ENCODE results near the gene MACROD2.

MACROD2 gene

DNA sequence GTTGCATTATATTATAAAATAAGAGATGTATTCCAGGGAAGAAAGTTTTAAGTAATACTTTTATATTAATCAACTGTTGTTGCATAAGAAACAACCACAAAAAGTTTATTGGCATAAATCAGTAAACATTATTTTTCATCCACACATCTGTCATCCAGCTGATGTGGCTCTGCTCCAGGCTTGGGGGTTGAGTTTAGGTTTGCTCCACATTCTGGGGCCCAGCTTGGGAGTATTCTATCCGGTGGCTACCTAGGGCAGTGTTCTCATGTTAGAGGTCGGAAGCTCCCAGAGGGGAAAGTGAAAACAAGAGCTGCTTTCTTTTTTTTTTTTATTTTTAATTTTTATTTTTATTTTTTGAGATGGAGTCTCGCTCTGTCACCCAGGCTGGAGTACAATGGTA lies 1070.5 kb downstream of the MACROD2 start:
- DNase-seq (ENCODE audit: low spot score) (no peak), FAIRE-seq (no peak)

DNA sequence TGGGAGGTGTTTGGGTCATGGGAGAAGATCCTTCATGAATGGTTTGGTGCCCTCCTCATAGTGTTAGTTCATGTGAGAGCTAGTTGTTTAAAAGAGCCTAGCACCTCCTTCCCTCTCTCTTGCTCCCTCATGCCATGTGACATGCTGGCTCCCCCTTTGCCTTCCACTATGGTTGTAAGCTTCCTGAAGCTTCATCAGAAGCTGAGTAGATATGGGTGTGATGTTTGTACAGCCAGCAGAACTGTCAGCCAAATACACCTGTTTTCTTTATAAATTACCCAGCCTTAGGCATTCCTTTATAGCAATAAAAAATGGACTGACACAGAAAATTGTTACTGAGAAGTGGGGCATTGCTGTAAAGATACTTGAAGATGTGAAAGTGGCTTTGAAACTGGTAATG lies 1073.2 kb downstream of the MACROD2 start:
- FAIRE-seq = no peak
- DNase-seq (ENCODE audit: low spot score) = no peak

DNA sequence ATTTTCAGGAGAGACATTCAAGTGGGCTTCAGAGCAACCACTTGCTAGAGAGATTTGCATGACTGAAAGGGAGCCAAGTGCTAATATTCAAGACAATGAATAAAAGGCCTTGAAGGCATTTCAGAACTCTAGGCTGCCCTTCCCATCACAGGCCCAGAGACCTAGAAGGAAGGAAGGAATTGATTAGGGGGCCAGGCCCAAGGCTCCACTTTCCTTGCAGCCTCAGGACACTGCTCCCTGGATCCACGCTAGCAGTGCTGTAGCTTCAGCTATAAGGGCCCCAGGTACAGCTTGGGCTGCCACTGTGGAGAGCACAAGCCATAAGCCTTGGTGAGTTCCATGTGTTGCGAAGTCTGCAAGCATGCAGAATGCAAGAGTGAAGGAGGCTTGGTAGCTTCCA lies 1074.0 kb downstream of the MACROD2 start:
- no peak for FAIRE-seq

DNA sequence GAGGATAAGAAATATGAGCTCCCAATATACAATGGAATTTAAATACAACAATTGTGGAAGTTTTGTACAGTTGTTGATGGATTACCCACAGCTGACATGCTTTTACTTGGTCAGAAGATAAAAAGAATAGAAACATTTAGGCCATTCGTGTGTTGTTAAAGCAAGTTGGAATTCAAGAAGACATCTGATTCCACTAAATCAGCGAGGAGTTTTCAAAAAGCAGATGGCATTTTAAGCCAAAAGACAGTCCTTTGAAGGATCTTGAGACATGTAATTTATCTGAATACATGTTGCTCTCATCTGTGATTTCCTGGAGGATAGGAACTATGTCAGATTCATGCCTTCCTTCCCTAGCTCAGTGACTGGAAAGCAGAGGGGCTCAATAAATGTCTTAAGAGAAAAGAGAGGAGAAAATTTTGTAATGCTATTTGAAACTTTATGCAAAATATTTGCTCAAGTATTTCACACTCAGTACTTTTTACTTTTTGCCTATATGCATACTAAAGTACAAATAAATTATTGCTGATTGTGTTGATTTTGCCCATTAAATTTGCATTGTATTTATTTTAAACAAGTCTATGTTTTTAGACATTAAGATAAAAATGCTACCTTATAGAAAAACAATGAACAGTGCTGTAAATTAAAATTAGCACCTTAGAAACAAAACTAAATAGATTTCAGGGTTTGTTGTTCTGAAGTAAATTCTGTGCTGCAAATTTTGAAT lies 1075.9 kb downstream of the MACROD2 start:
- FAIRE-seq (no peak), DNase-seq (ENCODE audit: low spot score) (no peak)

More for the DNA sequence above, 1074.0 kb downstream of the MACROD2 start:
- no peak for DNase-seq (ENCODE audit: low spot score)

DNA sequence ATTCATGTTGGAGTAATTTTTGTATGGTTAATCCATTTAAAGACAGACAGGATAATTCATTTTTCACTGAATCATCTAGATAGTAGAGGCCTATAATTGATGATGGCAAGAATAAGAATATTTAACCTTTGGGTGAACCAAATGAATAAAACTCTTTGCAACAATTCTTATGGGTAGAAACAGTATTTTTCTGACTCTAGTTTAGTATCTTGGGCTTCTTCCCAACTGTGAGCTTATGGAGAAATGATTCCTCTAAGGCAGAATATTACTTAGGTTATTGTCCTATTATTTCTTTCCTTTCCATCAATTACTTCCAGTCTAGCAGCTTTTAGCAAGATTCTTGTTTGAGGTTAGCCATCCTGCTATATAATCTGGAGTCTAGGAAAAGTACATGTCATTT lies 1077.0 kb downstream of the MACROD2 start:
- FAIRE-seq = no peak

DNA sequence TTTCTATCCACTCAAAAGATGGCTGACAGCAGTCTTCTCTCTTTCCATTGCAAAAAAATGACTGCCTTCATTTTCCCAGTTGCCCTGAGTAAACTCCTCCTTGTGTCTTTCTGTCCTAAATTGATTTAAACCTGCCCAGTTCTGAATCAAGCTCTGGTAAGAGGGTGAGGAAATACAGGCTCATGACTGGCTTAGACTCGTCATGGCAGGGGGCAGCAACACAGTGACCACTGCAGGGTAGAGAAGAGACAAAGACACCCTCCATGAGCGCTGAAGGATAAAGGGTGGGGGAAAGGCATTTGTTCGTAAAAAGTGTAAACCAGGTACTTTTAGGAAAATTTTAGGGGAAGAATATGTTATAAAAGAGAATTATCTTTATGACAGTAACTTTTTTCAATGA lies 1080.3 kb downstream of the MACROD2 start:
- FAIRE-seq = no peak

More for the DNA sequence above, 1077.0 kb downstream of the MACROD2 start:
- DNase-seq (ENCODE audit: low spot score) = no peak

DNA sequence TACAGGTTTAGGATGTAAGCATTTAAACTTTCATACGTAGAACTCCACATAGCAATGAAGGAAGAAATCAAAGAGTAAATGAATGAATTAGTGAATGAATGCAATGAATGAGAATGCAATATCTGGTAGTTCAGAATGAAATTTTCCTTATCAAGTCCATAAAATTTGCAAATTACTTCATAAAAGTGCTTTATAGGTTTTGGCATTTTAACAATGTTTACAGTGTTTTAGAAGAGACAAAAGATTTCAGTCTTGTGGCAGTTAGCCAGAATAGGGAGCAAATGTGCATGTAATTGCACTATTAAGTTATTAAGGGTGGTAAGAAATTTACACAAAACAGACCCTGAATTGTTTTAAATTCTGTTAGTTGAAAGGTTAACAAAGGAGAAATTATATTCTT lies 1081.5 kb downstream of the MACROD2 start:
- no peak for DNase-seq (ENCODE audit: low spot score)
- FAIRE-seq = no peak

More for the DNA sequence above, 1080.3 kb downstream of the MACROD2 start:
- DNase-seq (ENCODE audit: low spot score) = no peak

DNA sequence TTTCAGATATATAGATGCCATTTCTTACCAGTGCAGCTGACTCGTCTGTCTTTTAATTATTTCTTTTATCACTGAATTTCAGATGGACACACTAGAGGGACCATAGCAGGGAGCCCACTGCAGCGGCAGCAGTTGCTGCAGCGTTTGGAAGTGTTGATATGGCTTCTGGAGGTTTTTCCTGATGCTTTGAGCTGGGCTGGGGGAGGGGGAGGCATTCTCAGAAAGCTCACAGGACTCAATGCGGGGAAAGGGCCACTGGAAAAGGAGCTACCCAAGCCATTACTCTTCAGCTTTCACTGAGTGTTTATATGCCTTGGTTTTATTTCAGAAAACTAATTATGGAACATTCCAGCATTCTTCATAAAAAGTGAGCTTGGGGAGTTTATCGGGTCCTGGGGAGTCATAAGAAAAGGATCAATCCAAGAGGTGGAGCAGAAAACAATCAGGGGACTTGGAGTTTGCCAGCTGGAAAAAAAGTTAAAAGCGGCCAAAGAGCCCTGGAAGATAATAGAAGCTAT lies 1082.5 kb downstream of the MACROD2 start:
- DNase-seq (ENCODE audit: low spot score) (no peak), FAIRE-seq (no peak)

DNA sequence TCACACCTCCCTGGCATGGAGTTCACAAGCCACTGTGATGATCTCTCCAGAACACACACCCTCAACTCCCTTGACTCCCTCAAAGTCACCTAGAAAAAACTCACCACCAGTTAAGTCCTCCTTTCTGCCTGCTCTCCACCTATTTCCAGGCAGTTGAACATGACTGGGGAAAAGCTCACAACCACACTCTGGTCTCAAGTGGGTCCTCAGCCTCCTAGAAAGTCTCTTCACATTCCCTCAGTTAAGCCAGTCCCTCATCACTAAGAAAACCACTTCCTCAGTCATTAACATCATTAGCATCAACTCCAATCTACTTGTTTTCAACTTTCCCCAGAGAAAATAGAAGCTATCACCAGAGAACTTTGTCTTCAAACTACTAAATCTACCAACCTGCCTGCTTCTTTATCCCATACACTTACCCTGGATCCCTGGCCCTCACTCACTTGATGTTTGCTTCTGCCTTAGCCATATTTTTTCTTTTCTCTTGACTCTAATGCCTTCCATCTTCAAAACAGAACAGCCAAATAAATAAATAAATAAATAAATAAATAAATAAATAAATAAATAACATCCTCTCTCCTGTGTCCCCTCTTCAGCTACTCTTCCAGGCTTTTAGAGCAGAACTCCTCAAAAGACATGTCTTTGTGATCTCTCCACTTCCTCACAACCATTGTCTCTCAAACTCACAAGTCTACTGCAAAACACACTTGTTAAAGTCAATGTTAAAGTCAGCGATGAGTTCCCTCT lies 1084.5 kb downstream of the MACROD2 start:
- no peak for DNase-seq (ENCODE audit: low spot score)
- FAIRE-seq = no peak

DNA sequence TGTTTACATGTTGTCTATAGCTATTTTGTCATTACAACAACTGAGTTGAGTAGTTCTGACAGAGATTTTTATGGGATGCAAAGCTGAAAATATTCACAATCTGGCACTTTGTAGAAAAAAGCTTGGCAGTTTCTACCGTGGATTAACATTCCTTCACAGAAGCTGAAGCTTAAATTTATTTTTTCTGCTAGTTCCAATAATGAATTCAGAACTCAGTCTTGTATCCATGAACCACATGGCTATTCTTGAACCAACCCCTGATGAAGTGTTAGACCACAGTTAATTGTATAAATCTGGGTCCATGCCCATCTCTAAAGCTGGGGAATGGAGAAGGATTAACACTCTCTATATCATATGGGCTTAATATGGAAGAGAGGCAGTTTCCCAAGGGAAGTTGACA lies 1085.9 kb downstream of the MACROD2 start:
- no peak for FAIRE-seq
- no peak for DNase-seq (ENCODE audit: low spot score)

DNA sequence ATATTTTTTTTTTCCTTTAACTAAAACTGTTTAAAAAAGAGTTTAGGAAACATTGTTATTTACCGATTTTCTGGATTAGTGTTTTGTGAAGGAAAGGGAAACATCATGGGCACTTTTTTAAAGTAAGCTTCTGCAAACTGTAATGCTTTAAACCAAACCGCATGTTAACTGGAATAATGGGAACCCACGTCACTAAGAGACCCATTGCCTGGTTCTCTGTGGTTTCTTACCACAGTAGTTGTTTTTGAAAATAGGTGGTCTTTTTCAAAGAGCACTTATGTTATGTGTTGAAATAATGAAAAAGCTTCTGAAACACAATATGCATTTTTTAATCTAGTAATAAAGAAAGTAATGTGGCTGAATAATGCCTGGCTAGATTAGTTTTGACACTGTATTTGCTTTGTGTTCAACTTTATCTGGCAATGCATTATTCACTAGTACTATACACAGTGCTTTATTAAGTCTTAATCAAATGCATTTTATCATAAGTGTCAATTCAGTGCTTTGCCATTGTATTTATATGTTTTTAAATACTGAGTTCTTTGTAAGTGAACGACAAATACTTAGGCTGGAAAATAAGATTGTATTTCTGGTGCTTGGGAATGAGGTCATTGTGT lies 1096.2 kb downstream of the MACROD2 start:
- no peak for FAIRE-seq
- no peak for DNase-seq (ENCODE audit: low spot score)

DNA sequence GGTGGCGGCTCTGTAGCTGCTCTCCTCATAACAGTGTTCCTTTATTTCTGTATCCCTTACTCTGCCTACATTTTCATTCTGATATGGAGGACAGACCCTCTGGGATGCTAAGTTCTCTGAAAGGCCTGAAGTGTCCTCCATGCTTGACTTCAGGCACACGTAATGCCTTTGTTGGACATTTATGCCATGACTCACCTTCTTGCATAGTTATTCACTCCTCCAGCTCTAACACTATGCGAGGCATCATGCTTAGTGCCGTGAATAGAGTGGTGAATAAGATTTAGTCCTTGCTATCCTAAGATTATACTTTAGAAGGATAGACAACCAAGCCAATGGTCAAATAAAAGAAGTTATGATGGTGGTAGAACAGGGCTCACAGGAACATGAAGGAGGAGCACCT lies 1103.0 kb downstream of the MACROD2 start:
- no peak for DNase-seq (ENCODE audit: low spot score)
- FAIRE-seq = no peak

DNA sequence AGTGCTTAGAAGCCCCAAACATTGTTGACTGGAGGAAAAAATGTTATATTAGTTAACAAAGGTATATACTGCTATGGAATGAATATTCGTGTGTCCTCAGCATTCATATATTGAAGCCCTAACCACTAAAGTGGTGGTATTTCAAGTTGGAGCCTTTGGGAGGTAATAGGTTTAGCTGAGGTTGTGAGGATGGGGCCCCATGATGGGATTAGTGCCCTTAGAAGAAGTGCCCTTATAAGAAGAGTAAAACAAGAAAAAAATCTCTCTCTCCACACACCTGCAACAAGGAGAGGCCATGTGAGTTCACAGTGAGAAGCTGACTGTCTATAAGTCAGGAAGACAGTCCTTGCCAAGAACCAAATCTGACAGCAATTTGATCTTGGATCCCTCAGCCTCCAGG lies 1103.8 kb downstream of the MACROD2 start:
- FAIRE-seq (no peak), DNase-seq (ENCODE audit: low spot score) (no peak)

DNA sequence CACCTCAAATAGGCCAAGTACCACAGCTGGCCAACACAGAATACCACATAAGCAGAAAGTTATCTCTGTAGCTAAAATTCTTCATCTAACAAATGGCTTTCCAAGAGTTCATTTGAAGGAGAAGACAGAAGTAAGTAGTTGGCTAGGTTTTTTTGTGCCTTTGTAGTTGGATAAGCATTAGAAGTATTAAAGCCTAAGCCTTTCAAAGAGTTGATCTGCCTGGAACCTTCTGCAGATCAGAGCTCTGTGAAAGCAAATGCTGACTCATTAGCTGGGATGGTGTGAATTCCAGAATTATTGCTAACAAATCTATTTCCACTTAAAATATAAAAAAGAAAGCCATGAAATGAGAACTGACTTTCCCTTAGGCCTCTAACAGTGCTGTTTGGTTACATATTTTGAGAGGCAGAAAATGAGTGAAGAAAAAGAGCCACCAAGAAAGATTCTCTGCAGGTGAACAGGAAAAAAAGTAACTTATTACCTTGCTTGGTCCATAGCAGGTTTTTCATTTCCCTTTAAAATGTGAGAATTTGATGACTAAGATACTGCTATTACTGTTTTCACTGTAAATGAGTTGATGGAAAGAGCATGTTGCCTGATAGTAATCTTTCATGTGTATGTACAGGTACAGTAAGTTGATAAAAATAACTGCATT lies 1105.3 kb downstream of the MACROD2 start:
- DNase-seq (ENCODE audit: low spot score) = no peak

DNA sequence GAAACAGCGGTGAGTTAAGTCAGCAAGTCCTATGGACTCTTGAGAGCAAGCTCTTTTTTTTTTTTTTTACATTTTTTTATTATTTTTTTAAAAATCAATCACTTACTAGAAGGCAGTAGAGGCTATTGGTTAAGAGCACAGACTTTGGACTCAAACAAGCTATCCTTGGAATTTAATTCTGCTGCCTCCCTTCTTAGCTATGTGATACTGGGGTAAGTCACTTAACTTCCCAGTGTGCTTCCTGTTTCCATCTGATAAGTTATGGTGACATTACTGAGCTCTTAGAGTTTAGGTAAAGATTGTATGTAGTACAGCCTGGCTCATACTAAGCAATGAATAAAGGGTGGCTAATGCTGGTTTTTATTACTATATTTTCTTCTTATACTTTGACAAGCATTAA lies 1112.6 kb downstream of the MACROD2 start:
- FAIRE-seq (no peak), DNase-seq (ENCODE audit: low spot score) (no peak)

More for the DNA sequence above, 1105.3 kb downstream of the MACROD2 start:
- no peak for FAIRE-seq

DNA sequence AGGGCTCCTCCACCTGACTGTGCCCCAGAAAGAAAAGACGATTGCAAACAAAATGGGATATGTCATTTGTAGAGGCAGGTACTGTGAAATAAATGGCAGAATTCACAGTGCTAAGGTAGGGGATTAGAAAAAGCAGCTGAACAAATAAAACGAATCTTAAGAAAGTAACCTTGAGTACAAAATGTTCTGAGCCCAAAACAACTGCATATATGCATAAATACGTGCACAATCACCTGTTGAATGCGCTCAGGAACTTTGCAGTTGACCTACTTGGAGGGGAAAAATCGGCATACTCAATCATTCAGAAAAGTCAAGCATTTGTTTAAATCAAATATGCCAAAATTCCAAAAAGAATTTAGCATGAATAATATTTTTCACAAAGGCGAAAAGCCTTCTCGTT lies 1114.2 kb downstream of the MACROD2 start:
- no peak for FAIRE-seq
- no peak for DNase-seq (ENCODE audit: low spot score)

DNA sequence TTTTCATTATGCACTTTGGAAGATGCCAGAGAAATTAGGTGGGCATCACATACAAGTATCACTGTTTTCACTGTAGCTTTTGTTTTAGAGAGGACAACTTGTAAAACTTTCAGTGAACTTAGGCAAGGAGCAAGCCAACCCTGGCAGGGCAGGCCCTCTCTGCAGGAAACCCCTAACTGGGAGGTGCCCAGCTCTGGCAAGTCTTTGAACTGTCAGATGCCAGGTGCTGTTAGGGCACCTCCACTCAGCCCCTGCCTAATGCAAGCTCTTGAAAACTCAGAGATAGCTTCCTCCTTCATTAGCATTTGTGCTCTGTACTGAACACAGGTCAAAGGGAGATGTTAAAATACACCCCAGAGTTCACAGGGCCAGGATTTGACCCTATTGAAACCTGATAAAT lies 1116.3 kb downstream of the MACROD2 start:
- no peak for FAIRE-seq

DNA sequence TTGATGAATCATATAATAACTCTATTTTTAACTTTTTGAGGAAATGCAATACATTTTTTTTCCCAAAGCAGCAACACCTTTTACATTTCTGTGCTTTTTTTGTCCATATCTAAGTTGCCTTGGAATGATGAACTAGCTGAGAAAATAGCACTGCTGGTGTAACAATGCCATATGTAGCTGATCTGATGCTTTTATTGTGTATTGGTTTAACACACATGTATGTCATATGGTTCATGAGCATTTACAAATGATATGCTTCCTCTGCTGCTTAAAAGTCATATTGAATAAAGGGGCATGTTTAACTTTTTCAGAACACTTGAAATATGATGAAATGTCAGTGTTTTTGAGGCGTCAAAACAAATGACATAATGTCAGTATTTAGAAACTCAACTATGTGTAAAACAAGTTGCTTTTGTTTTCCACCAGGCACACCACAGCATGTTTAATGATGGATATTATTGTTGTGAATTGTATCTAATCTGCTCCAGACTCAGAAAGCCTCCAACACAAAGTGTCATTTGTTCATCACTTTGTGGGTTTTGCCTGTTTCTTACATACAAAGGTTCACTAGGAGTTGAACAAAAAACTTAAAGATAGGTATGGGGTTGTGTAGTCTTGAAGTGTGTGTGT lies 1117.9 kb downstream of the MACROD2 start:
- DNase-seq (ENCODE audit: low spot score) (no peak), FAIRE-seq (no peak)

More for the DNA sequence above, 1116.3 kb downstream of the MACROD2 start:
- no peak for DNase-seq (ENCODE audit: low spot score)

DNA sequence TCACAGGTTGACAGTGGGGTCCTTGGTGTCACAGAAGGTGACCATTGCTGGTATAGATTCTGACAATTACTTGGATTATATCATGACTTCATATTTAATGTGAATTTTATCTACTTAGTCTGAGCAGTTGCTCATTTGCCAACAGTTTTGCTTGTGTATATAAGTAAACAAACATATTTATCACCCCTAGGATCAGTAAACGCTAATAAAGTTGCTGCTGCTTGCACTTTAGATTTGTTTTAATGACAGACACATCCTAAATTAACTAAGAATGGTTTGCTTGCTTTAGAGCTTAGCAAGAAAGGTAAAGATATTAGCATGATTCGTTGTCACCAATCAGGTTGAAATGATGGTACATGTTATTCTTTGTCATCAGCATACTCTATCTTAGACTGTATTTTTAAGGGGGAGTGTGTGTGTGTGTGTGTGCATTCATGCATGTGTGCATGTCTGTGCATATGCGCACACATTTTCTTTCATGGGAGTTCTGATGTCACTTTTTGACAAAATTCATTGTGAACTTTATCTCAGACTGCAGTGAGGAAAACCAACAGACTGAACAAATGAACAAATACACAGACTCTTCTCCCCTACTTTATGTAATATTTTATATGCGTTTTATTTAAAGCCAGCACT lies 1124.7 kb downstream of the MACROD2 start:
- DNase-seq (ENCODE audit: low spot score) = no peak
- no peak for FAIRE-seq

DNA sequence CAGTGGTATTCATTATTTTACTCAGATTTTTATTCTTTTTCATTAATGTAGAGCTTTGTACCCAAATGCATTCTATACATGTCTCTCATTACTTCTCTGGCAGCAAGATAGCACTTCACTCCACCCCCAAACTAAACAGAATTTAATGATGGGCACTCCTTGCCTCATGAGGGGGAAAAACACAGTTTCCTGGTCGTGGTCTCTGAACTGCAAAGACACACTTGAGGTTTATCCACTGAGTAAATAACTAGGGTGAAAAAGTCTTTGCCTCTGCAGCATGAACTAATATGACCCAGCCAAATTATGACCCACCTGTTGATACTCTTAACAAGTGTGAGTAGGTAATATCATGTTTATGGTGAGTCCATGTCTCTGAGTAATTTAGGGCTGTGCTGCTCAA lies 1127.3 kb downstream of the MACROD2 start:
- DNase-seq (ENCODE audit: low spot score) = no peak
- FAIRE-seq = no peak

DNA sequence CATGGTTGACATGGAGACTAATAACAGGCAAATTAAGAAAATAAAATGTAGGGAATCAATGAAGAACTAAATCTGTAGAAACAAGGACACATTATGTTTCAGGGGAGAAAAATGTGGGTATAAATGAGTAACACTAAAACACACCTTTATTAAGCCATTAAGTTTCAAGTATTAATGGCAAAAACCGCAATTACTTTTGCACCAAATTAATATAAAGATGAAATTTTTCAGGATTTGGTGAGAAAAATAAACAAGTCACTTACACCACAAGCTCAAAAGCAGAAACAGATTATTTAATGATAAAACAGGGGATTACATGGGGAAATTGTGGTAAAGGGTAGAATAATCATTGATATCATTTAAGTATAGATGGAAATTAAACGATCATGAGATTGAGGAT lies 1135.9 kb downstream of the MACROD2 start:
- DNase-seq (ENCODE audit: low spot score) (no peak), FAIRE-seq (no peak)
